SU-DHL-6 (cell line): ENCODE measurements around the gene C1GALT1.
"Not testable (repeated sequence)": the region's sequence is repeated elsewhere in the genome, so short reads cannot be mapped to it uniquely, and the experiment has no call there.

Experiments
- CTCF ChIP-seq: fragments of 200-600 bp; sonication (generic); IDR thresholded peaks from one replicate; pipeline ENCODE4 v1.5.1; 2017; ENCODE audit warnings: antibody characterized with exemption, mild to moderate bottlenecking, low read length, moderate library complexity; ENCODE audit not compliant: insufficient read depth, poor library complexity, severe bottlenecking
- EZH2phosphoT487 ChIP-seq: fragments of 200-600 bp; sonication (generic), shearing (Covaris generic); conservative IDR thresholded peaks from 2 replicates; pipeline ENCODE4 v1.6.1; 2018; ENCODE audit warnings: mild to moderate bottlenecking, antibody characterized with exemption, low read length, moderate library complexity, mixed read lengths

DNA sequence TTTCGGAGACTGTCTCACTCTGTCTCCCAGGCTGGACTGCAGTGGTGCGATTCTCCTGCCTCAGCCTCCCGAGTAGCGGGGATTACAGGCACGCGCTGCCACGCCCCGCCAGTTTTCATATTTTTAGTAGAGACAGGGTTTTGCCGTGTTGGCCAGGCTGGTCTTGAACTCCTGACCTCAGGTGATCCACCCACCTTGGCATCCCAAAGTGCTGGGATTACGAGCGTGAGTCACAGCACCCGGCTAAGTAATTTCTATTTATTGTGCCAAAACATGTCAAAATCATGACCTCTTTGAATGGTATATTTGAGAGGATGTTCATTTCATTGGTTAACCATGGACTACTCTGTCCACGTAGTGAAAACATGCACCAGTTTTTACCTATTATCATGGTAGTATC lies 62.9 kb downstream of the C1GALT1 start:
- not testable (repeated sequence) for TF ChIP-seq CTCF, EZH2phosphoT487
